Transverse colon (tissue), 4 donors: ENCODE measurements around the gene RXFP2.

Experiments used
- POLR2AphosphoS5 ChIP-seq, 3 donors: sonication (generic); formaldehyde crosslinking; IDR thresholded peaks; one replicate each; pipeline ENCODE4 v1.6.1; 2016; ENCODE audit warnings: antibody characterized with exemption in 3 of 3
- TF ChIP-seq, protein P1 (sequence below), 5 experiments: fragments of 200-600 bp in 3 of 5; fragments of 450-650 bp in 2 of 5; sonication (generic) in 3 of 5; IDR thresholded peaks; 1 replicate in 2 of 5; 2 replicates in 3 of 5; pipeline ENCODE4 v1.5.1; 2016 to 2017; ENCODE audit warnings: antibody characterized with exemption in 5 of 5, inconsistent platforms in 3 of 5, mild to moderate bottlenecking in 2 of 5, moderate library complexity in 1 of 5

GRCh38 chr13:31786011-31786410, 46.7 kb downstream of the RXFP2 start:
- TF ChIP-seq, protein P1, sequence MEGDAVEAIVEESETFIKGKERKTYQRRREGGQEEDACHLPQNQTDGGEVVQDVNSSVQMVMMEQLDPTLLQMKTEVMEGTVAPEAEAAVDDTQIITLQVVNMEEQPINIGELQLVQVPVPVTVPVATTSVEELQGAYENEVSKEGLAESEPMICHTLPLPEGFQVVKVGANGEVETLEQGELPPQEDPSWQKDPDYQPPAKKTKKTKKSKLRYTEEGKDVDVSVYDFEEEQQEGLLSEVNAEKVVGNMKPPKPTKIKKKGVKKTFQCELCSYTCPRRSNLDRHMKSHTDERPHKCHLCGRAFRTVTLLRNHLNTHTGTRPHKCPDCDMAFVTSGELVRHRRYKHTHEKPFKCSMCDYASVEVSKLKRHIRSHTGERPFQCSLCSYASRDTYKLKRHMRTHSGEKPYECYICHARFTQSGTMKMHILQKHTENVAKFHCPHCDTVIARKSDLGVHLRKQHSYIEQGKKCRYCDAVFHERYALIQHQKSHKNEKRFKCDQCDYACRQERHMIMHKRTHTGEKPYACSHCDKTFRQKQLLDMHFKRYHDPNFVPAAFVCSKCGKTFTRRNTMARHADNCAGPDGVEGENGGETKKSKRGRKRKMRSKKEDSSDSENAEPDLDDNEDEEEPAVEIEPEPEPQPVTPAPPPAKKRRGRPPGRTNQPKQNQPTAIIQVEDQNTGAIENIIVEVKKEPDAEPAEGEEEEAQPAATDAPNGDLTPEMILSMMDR (IDR thresholded peaks at IDR 0.05), result no peak
- no peak for TF ChIP-seq POLR2AphosphoS5 (IDR thresholded peaks at IDR 0.05)
